Activated CD4-positive, alpha-beta T cell treated with anti-CD3 and anti-CD28 coated beads for 1 hour (primary cell): ENCODE data around the gene MRPL55.
A peak's percentile ranks its signal among the peaks of the same experiment; 100 is the strongest.

ENCODE experiments used
- DNase-seq: peaks from one replicate; pipeline ENCODE4 v3.0.0-alpha.2; 2020

The MRPL55 gene

GRCh38 chr1:228066891-228067654 is 42.0 kb downstream of the MRPL55 start:
- DNase-seq, result no peak

GRCh38 chr1:228066416-228066815 is 42.7 kb downstream of the MRPL55 start:
- DNase-seq, result no peak

- DNase-seq, result no peak
These were observed 43.4 kb downstream of the MRPL55 start for GRCh38 chr1:228065543-228066347.

GRCh38 chr1:228064741-228065542 is 44.2 kb downstream of the MRPL55 start:
- no peak for DNase-seq

- DNase-seq, result no peak
These were observed 44.8 kb downstream of the MRPL55 start for GRCh38 chr1:228064296-228064695.

GRCh38 chr1:228063251-228064191 is 45.6 kb downstream of the MRPL55 start:
- DNase-seq, result no peak

GRCh38 chr1:228062812-228063211 is 46.3 kb downstream of the MRPL55 start:
- DNase-seq, result no peak

- no peak for DNase-seq
These were observed 46.9 kb downstream of the MRPL55 start for GRCh38 chr1:228062085-228062791.

- no peak for DNase-seq
These were observed 47.6 kb downstream of the MRPL55 start for GRCh38 chr1:228061411-228062084.

GRCh38 chr1:228060458-228061190 is 48.5 kb downstream of the MRPL55 start:
- DNase-seq, result no peak

- peak; percentile 50 for DNase-seq
These were observed 49.3 kb downstream of the MRPL55 start for GRCh38 chr1:228059634-228060457.

GRCh38 chr1:228058949-228059633 is 50.0 kb downstream of the MRPL55 start:
- DNase-seq, result peak; percentile 37

- DNase-seq, result no peak
These were observed 50.7 kb downstream of the MRPL55 start for GRCh38 chr1:228058172-228058948.
